ENCODE results near the gene MUL1.
"Not testable (repeated sequence)": the region's sequence is repeated elsewhere in the genome, so short reads cannot be mapped to it uniquely, and the experiment has no call there.

- TF ChIP-seq EZH2 (IDR thresholded peaks at IDR 0.05; ENCODE audit: insufficient read depth, poor library complexity, severe bottlenecking); EZH2phosphoT487 (IDR thresholded peaks at IDR 0.05; ENCODE audit: insufficient read depth, low read depth): not testable (repeated sequence)
Observed at GRCh38 chr1:20496725-20497383, 11.1 kb downstream of the MUL1 start.

Measured in GM23248 (cell line).